ENCODE data around the gene C5AR1.
"Not testable (repeated sequence)": the region's sequence is repeated elsewhere in the genome, so short reads cannot be mapped to it uniquely, and the experiment has no call there.

The C5AR1 gene

DNA sequence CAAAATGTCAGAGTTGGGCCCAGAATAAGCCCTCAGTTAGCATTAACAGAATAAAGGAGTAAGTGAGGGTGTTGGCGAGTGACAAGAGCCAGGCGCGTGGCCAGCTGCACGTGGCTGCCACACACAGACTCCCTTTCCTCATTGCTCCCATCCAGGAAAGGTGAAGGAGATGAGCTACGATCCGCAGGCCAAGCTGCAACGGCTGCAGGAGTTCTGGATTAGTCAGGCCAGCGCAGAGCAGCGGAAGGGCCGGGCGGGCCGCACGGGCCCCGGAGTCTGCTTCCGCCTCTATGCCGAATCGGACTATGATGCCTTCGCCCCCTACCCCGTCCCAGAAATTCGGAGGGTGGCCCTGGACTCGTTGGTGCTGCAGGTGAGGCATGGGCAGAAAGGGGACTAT is 52.7 kb downstream of the C5AR1 start:
- DNase-seq (ENCODE audit: low read depth), result no peak
- TF ChIP-seq, protein P1, sequence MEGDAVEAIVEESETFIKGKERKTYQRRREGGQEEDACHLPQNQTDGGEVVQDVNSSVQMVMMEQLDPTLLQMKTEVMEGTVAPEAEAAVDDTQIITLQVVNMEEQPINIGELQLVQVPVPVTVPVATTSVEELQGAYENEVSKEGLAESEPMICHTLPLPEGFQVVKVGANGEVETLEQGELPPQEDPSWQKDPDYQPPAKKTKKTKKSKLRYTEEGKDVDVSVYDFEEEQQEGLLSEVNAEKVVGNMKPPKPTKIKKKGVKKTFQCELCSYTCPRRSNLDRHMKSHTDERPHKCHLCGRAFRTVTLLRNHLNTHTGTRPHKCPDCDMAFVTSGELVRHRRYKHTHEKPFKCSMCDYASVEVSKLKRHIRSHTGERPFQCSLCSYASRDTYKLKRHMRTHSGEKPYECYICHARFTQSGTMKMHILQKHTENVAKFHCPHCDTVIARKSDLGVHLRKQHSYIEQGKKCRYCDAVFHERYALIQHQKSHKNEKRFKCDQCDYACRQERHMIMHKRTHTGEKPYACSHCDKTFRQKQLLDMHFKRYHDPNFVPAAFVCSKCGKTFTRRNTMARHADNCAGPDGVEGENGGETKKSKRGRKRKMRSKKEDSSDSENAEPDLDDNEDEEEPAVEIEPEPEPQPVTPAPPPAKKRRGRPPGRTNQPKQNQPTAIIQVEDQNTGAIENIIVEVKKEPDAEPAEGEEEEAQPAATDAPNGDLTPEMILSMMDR (conservative IDR thresholded peaks at IDR 0.05; ENCODE audit: low read depth, low read length), result no peak
- no peak overlapping the region for H3K4me3 ChIP-seq (ENCODE audit: low read length)

- TF ChIP-seq, protein P1 (conservative IDR thresholded peaks at IDR 0.05; ENCODE audit: low read depth, low read length), result no peak
- no peak for DNase-seq (ENCODE audit: low read depth)
- H3K4me3 ChIP-seq (ENCODE audit: low read length), result no peak overlapping the region
These were observed 54.3 kb downstream of the C5AR1 start for GRCh38 chr19:47363758-47364531.

DNA sequence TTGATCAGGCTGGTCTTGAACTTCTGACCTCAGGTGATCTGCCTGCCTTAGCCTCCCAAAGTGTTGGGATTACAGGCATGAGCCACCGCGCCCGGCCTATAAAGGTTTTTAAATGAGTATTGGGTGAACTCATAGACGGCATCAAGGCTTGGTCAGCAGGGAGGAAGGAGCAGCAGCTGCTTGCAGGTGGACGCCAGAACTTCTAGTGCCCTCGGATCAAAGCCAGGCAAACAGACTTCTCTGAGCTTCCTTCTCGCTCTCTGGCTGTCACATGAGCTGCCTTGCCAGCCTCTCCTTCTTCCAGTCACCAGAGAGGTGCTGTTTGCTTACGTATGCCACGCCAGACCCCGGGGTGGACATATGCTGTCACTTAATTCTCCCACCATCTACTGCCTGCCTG is 55.8 kb downstream of the C5AR1 start:
- H3K4me3 ChIP-seq (ENCODE audit: low read length); DNase-seq (ENCODE audit: low read depth): not testable (repeated sequence)

DNA sequence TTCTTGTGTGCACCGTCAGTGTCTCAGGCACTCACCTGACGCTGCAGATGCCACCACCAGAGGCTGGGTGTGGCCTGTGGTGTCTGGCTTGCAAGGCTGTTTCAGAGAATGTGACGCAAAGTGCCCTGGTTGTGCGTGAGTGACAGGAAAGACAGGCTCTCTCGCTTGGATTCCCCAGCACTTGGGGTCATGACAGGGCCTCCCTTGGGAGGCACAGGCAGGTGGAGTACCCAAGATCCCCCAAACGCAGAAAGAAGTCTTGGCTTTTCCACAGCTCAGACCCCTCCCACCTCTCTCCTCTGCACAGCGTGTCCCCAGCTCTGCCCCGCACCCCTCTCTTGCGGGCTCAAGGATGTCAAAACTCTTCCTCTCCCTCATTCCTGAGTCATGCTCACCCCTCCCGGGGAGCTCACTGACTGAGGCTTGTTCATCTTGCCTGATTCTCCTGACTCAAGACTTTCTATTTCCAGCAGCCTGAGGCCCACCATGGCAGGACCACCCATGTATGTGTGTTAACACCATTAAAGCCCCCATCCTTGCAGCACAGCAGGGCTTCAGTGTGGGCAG is 60.5 kb downstream of the C5AR1 start:
- TF ChIP-seq, protein P1 (conservative IDR thresholded peaks at IDR 0.05; ENCODE audit: low read depth, low read length), result no peak
- no peak for DNase-seq (ENCODE audit: low read depth)
- no peak overlapping the region for H3K4me3 ChIP-seq (ENCODE audit: low read length)

GRCh38 chr19:47371261-47371660 is 61.6 kb downstream of the C5AR1 start:
- H3K4me3 ChIP-seq (ENCODE audit: low read length), result no peak overlapping the region
- no peak for DNase-seq (ENCODE audit: low read depth)
- TF ChIP-seq, protein P1 (conservative IDR thresholded peaks at IDR 0.05; ENCODE audit: low read depth, low read length), result no peak
